ENCODE results near the gene DNAL1. TPM values are rescaled to one million over a fixed set of nuclear protein-coding genes. Genes with fewer than 3 reads are reported as not detected.

The DNAL1 gene
- total and polyA plus RNA-seq, 2 of the 4 experiments (the other 2 are of a cell fraction), result 4.5 to 5.4 TPM

GRCh38 chr14:73630009-73630780 is 14.6 kb upstream of the DNAL1 start:
- Histone ChIP-seq H3K4me3 (ENCODE audit: insufficient read depth, low read depth, low read length) (no peak overlapping the region), H2BK5ac (ENCODE audit: low read depth, low read length, poor library complexity, severe bottlenecking) (no peak overlapping the region), H3K4me1 (ENCODE audit: control insufficient read depth, insufficient read depth, low read length) (no peaks in the 10 kb centered on the region), H3K79me1 (ENCODE audit: low read depth in 1 of 2, low read length in 2 of 2) (no peaks in the 10 kb centered on the region), H4K5ac (ENCODE audit: low read depth, low read length) (no peak overlapping the region), H3K4me2 (ENCODE audit: low read depth, low read length) (no peak overlapping the region), H2AFZ (replicated peaks; ENCODE audit: low read length, poor library complexity) (no peak overlapping the region), H2AK5ac (ENCODE audit: low read depth, low read length) (no peak overlapping the region), H3K9me3 (ENCODE audit: control insufficient read depth, insufficient read depth, low read length) (no peaks in the 10 kb centered on the region), H3K27me3 (ENCODE audit: control insufficient read depth, insufficient read depth, low read length) (peaks cover 2% of the 10 kb centered on the region), H3K9me1 (ENCODE audit: insufficient read depth, low read length) (no peaks in the 10 kb centered on the region), H3K18ac (ENCODE audit: low read depth, low read length) (no peak overlapping the region), H3K27ac (ENCODE audit: insufficient read depth, low read length) (no peak overlapping the region), H2AK9ac (replicated peaks; ENCODE audit: low read depth, low read length, poor library complexity) (no peak overlapping the region), H2BK20ac (ENCODE audit: low read depth, low read length) (no peak overlapping the region), H2BK120ac (ENCODE audit: low read depth, low read length) (no peak overlapping the region), H3K14ac (replicated peaks; ENCODE audit: low read depth, low read length) (no peak overlapping the region), H2BK15ac (ENCODE audit: low read depth, low read length) (no peak overlapping the region), H3K36me3 (ENCODE audit: control insufficient read depth, insufficient read depth, low read length) (no peaks in the 10 kb centered on the region), H3K23ac (ENCODE audit: low read depth, low read length) (no peak overlapping the region), H3K56ac (ENCODE audit: extremely low read depth, insufficient read depth, low read length) (no peak overlapping the region), H4K8ac (ENCODE audit: low read depth in 2 of 2, low read length in 2 of 2) (no peak overlapping the region), H4K20me1 (ENCODE audit: insufficient read depth, low read length) (no peaks in the 10 kb centered on the region), H4K91ac (ENCODE audit: insufficient read depth, low read depth, low read length) (no peak overlapping the region), H3K4ac (ENCODE audit: low read depth, low read length) (no peak overlapping the region), H3K9ac (ENCODE audit: low read depth, low read length) (no peak overlapping the region)
- CTCF ChIA-PET, result interaction anchor here (0.6 kb wide), 1 partner anchor 122 kb away, joined by 3 read pairs; no protein-coding TSS in a partner anchor
- dilution Hi-C loops (cut with HindIII; ENCODE audit: low sequenced_read_pairs, unreplicated experiment) (no loop called here), intact Hi-C loops (cut with micrococcal nuclease) (loop anchor here (10.0 kb wide), 2 partner anchors 335 to 455 kb away; no protein-coding TSS in a partner anchor), in situ Hi-C loops (cut with MboI; ENCODE audit: low sequenced_read_pairs) (no loop called here)
- POLR2A ChIA-PET (ENCODE audit: unreplicated experiment), result no interaction called here
- no peak for TF ChIP-seq NFE2L2 (IDR thresholded peaks at IDR 0.05; ENCODE audit: low read depth, low read length)
- no peak for TF ChIP-seq ELK1 (IDR thresholded peaks at IDR 0.05; ENCODE audit: borderline replicate concordance, low read depth, low read length)
- TF ChIP-seq MXI1 (IDR thresholded peaks at IDR 0.05; ENCODE audit: borderline replicate concordance, low read depth, low read length), result no peak
- BruUV-seq (replicated peaks), result no TSS peak
- ATAC-seq (ENCODE audit: low read depth) (no peak), DNase-seq (no peak)
- WGBS, 2 experiments (ENCODE audit: extremely low coverage in 2 of 2, insufficient read length in 1 of 2), result 80% methylated on average over 1 of the region's 10 CpGs; no CpG with 5 or more reads in 1 of the 2 experiments

All from IMR-90 (cell line).